Measurements from ENCODE around the gene UVSSA. TPM values are rescaled to one million over a fixed set of nuclear protein-coding genes. Genes with fewer than 3 reads are reported as not detected.

Gene UVSSA
- polyA plus RNA-seq, 1 of the 3 experiments (the other 2 are of a cell fraction) = 14.9 TPM

- TF ChIP-seq, protein P1, sequence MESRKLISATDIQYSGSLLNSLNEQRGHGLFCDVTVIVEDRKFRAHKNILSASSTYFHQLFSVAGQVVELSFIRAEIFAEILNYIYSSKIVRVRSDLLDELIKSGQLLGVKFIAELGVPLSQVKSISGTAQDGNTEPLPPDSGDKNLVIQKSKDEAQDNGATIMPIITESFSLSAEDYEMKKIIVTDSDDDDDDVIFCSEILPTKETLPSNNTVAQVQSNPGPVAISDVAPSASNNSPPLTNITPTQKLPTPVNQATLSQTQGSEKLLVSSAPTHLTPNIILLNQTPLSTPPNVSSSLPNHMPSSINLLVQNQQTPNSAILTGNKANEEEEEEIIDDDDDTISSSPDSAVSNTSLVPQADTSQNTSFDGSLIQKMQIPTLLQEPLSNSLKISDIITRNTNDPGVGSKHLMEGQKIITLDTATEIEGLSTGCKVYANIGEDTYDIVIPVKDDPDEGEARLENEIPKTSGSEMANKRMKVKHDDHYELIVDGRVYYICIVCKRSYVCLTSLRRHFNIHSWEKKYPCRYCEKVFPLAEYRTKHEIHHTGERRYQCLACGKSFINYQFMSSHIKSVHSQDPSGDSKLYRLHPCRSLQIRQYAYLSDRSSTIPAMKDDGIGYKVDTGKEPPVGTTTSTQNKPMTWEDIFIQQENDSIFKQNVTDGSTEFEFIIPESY (IDR thresholded peaks at IDR 0.05; ENCODE audit: borderline replicate concordance, low read depth) = no peak
- no peak for TF ChIP-seq MXI1 (IDR thresholded peaks at IDR 0.05; ENCODE audit: low read depth, low read length)
Observed at GRCh38 chr4:1364748-1365147, 17.7 kb downstream of the UVSSA start (continued).

GRCh38 chr4:1365271-1366178, 18.5 kb downstream of the UVSSA start:
- POLR2A ChIA-PET = no interaction called here

More at GRCh38 chr4:1365271-1366178, 18.5 kb downstream of the UVSSA start:
- Histone ChIP-seq H3K27ac (ENCODE audit: low read depth in 2 of 2, low read length in 1 of 2) (no peak overlapping the region), H3K4me3 (ENCODE audit: low read depth in 2 of 2, low read length in 1 of 2) (no peak overlapping the region), H3K36me3 (replicated peaks in 1 of 2; ENCODE audit: control insufficient read depth in 1 of 2, insufficient read depth in 2 of 2, low read length in 1 of 2) (peaks cover 0 to 38% of the 10 kb centered on the region in 2 experiments), H3K9me2 (no peaks in the 10 kb centered on the region), H3K27me3 (ENCODE audit: insufficient read depth) (no peaks in the 10 kb centered on the region), H3F3A (replicated peaks; ENCODE audit: insufficient read depth) (no peaks in the 10 kb centered on the region), H4K20me1 (ENCODE audit: insufficient read depth) (peaks cover 3% of the 10 kb centered on the region; the same call in 1 of the 2 replicates), H3K79me2 (ENCODE audit: insufficient read depth) (no peaks in the 10 kb centered on the region), H3K9ac (no peak overlapping the region), H3K4me2 (no peak overlapping the region), H3K9me3 (no peaks in the 10 kb centered on the region), H3K4me1 (ENCODE audit: control insufficient read depth in 1 of 2, insufficient read depth in 2 of 2, low read depth in 1 of 2, low read length in 1 of 2) (peaks cover 0 to 9% of the 10 kb centered on the region in 2 experiments; a peak in 1 of 4 replicates), H2AFZ (ENCODE audit: low read depth) (no peak overlapping the region)
- TF ChIP-seq, protein P2, sequence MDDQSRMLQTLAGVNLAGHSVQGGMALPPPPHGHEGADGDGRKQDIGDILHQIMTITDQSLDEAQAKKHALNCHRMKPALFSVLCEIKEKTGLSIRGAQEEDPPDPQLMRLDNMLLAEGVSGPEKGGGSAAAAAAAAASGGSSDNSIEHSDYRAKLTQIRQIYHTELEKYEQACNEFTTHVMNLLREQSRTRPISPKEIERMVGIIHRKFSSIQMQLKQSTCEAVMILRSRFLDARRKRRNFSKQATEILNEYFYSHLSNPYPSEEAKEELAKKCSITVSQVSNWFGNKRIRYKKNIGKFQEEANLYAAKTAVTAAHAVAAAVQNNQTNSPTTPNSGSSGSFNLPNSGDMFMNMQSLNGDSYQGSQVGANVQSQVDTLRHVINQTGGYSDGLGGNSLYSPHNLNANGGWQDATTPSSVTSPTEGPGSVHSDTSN (IDR thresholded peaks at IDR 0.05) = no peak
- TF ChIP-seq ELF1 (IDR thresholded peaks at IDR 0.05) (no peak), IRF3 (IDR thresholded peaks at IDR 0.05; ENCODE audit: low read depth, low read length) (no peak), GATA2 (CRISPR knock-in tag; IDR thresholded peaks at IDR 0.05) (no peak), SIN3A (IDR thresholded peaks at IDR 0.05; ENCODE audit: borderline replicate concordance, low read depth, low read length) (no peak), MEF2A (IDR thresholded peaks at IDR 0.05; ENCODE audit: borderline replicate concordance, low read depth) (no peak), RAD21 (IDR thresholded peaks at IDR 0.05; ENCODE audit: low read length) (no peak), GABPA (IDR thresholded peaks at IDR 0.05; ENCODE audit: low read depth) (no peak), CHD2 (IDR thresholded peaks at IDR 0.05; ENCODE audit: low read length, partially characterized antibody) (no peak), RCOR1 (IDR thresholded peaks at IDR 0.05; ENCODE audit: low read length) (no peak), FOSL2 (IDR thresholded peaks at IDR 0.05; ENCODE audit: borderline replicate concordance, low read depth) (no peak), RXRA (IDR thresholded peaks at IDR 0.05; ENCODE audit: borderline replicate concordance, low read depth) (no peak), NFIC (IDR thresholded peaks at IDR 0.05; ENCODE audit: borderline replicate concordance) (no peak), USF1 (IDR thresholded peaks at IDR 0.05; ENCODE audit: borderline replicate concordance, low read depth) (no peak)
- TF ChIP-seq, protein P3, sequence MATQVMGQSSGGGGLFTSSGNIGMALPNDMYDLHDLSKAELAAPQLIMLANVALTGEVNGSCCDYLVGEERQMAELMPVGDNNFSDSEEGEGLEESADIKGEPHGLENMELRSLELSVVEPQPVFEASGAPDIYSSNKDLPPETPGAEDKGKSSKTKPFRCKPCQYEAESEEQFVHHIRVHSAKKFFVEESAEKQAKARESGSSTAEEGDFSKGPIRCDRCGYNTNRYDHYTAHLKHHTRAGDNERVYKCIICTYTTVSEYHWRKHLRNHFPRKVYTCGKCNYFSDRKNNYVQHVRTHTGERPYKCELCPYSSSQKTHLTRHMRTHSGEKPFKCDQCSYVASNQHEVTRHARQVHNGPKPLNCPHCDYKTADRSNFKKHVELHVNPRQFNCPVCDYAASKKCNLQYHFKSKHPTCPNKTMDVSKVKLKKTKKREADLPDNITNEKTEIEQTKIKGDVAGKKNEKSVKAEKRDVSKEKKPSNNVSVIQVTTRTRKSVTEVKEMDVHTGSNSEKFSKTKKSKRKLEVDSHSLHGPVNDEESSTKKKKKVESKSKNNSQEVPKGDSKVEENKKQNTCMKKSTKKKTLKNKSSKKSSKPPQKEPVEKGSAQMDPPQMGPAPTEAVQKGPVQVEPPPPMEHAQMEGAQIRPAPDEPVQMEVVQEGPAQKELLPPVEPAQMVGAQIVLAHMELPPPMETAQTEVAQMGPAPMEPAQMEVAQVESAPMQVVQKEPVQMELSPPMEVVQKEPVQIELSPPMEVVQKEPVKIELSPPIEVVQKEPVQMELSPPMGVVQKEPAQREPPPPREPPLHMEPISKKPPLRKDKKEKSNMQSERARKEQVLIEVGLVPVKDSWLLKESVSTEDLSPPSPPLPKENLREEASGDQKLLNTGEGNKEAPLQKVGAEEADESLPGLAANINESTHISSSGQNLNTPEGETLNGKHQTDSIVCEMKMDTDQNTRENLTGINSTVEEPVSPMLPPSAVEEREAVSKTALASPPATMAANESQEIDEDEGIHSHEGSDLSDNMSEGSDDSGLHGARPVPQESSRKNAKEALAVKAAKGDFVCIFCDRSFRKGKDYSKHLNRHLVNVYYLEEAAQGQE (IDR thresholded peaks at IDR 0.05; ENCODE audit: low read depth, low read length) = no peak
- TF ChIP-seq, protein P1 (IDR thresholded peaks at IDR 0.05; ENCODE audit: borderline replicate concordance, low read depth) = no peak
- WGBS (ENCODE audit: low lambda C conversion rate) = 92% methylated on average over 7 of the region's 25 CpGs
- CTCF ChIA-PET = interaction anchor here (0.8 to 2.7 kb wide), 4 partner anchors 9 to 148 kb away, joined by 4 to 16 read pairs (median 5); no protein-coding TSS in a partner anchor
- no peak for DNase-seq

Data from SK-N-SH (cell line).